BE2C (cell line): ENCODE measurements around the gene PITX2.

Experiments
- DNase-seq: peaks from one replicate; pipeline ENCODE4 v3.0.0-alpha.2; 2020
- H3K27me3 ChIP-seq: fragments of 250-450 bp; sonication (Bioruptor Pico); 2 replicates; pipeline ENCODE4 v1.5.1; 2020; ENCODE audit warnings: mild to moderate bottlenecking
- H3K36me3 ChIP-seq: fragments of 250-450 bp; sonication (Bioruptor Pico); 2 replicates; pipeline ENCODE4 v1.5.1; 2020; ENCODE audit warnings: mild to moderate bottlenecking
- H3K4me1 ChIP-seq: fragments of 250-450 bp; sonication (Bioruptor Pico); 2 replicates; pipeline ENCODE4 v1.5.1; 2020
- H3K4me3 ChIP-seq: 2 replicates; pipeline ENCODE4 v1.5.1; 2011; ENCODE audit warnings: low read depth, low read length
- H3K9me3 ChIP-seq: fragments of 250-450 bp; sonication (Bioruptor Pico); 2 replicates; pipeline ENCODE4 v1.5.1; 2020
- TF ChIP-seq, protein P1 (sequence below): IDR thresholded peaks from 2 replicates; pipeline ENCODE4 v1.5.1; 2012; ENCODE audit warnings: mild to moderate bottlenecking, low read depth, low read length

Gene PITX2

DNA sequence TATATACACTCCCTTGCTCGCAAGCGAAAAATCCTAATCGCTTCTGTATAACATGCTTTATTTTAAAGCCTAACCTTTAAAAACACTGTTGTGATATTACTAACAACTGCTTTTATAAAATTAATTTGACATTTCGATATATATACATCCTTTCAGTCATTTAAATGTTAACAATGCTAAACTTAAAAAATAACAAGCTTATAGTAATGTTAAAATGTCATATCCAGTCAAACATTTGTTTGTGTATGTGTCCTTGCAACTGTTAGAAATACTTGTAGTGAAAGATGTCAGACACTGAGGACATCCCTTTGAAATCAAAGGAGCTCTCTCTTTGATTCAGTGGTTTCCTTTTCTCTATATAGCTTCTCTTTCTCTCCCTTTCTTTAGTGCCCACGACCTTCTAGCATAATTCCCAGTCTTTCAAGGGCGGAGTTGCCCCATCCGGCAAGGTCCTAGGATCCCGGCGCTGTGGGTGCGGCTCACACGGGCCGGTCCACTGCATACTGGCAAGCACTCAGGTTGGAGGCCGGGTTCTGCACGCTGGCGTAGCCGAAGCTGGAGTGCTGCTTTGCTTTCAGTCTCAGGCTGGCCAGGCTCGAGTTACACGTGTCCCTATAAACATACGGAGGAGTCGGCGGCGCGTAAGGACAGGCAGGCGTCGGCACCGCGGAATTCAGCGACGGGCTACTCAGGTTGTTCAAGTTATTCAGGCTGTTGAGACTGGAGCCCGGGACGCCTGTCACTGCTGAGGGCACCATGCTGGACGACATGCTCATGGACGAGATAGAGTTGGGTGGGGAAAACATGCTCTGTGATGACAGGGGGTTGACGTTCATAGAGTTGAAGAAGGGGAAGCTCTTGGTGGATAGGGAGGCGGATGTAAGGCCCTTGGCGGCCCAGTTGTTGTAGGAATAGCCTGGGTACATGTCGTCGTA, 5.0 kb downstream of the PITX2 start:
- TF ChIP-seq, protein P1, sequence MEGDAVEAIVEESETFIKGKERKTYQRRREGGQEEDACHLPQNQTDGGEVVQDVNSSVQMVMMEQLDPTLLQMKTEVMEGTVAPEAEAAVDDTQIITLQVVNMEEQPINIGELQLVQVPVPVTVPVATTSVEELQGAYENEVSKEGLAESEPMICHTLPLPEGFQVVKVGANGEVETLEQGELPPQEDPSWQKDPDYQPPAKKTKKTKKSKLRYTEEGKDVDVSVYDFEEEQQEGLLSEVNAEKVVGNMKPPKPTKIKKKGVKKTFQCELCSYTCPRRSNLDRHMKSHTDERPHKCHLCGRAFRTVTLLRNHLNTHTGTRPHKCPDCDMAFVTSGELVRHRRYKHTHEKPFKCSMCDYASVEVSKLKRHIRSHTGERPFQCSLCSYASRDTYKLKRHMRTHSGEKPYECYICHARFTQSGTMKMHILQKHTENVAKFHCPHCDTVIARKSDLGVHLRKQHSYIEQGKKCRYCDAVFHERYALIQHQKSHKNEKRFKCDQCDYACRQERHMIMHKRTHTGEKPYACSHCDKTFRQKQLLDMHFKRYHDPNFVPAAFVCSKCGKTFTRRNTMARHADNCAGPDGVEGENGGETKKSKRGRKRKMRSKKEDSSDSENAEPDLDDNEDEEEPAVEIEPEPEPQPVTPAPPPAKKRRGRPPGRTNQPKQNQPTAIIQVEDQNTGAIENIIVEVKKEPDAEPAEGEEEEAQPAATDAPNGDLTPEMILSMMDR = no peak
- H3K4me1 ChIP-seq = no peaks in the 10 kb centered on the region
- no peaks in the 10 kb centered on the region for H3K36me3 ChIP-seq
- DNase-seq = no peak
- no peak overlapping the region for H3K4me3 ChIP-seq
- H3K27me3 ChIP-seq = peaks cover 97% of the 10 kb centered on the region
- peaks cover 3% of the 10 kb centered on the region; the same call in 1 of the 2 replicates for H3K9me3 ChIP-seq

DNA sequence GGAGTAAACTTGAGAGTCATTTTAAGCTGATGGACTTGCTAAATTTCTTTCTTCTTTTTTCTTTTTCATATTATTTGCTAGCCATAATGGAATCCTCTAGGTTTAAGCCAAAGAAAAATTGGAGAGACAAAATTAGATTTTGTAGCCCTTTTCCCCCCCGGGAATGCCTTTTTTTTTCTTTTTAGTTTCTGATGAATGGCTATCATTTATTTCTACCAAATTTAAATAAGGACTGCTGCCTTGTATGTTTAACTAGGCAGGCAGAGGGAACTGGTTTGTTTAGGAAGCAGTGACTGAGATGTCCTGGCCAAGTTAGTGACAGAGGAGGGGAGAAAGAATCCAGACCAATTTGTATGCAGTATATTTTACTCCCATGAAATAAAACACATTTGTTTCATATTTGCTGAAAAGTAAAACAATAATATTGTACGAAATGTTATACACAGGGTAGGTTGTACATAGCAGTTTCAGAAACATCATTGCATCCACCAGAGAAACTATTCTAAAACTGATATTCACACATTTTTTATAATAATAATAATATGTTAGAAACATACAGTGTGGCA, 5.7 kb downstream of the PITX2 start:
- TF ChIP-seq, protein P1 = no peak
- H3K27me3 ChIP-seq = peaks cover 97% of the 10 kb centered on the region
- DNase-seq = no peak

DNA sequence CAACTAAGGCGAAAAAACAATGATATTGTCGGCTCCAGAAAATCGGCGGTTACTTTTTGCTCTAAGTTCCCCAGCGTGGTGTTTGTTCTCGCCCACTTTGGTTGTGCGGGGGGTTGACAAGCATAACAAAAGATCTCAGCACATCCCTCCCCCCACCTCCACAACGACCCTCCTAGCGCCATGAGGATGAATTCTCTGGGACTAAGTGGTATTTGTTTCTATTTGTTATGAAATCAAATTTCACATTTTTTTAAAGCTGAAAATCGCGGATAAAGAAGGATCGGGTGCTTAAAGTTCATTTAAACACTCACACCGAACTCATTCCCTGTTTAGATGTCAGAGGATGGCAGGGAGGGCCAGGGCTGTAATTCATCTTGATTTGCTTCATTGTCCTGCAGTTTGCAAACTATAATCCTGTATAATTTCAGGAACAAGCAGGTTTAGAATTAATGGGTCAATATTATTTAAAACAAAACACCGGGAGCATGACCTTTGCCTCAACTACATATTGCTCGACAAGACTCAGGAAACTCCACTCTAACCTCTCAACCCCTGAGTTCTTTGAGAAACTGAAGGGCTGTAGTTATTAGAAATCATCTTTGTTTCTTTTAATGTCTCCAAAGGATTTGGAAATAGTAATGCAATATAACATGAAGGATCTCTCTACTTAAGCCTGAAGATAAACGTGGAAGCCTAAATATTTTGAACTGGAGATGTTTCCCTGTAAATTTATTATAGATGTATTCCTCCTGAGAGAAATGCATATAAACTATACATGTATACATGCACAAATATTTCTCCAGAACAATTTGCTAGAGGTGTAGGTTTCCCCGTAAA, 6.4 kb downstream of the PITX2 start:
- Histone ChIP-seq H3K9me3 (no peaks in the 10 kb centered on the region; the same call in 1 of the 2 replicates), H3K36me3 (no peaks in the 10 kb centered on the region), H3K4me3 (no peak overlapping the region), H3K27me3 (peaks cover 97% of the 10 kb centered on the region), H3K4me1 (no peaks in the 10 kb centered on the region)
- TF ChIP-seq, protein P1 = no peak
- DNase-seq = no peak

More for the DNA sequence above, 5.7 kb downstream of the PITX2 start:
- H3K4me3 ChIP-seq = no peak overlapping the region
- peaks cover 3% of the 10 kb centered on the region; the same call in 1 of the 2 replicates for H3K9me3 ChIP-seq
- H3K4me1 ChIP-seq = no peaks in the 10 kb centered on the region
- no peaks in the 10 kb centered on the region for H3K36me3 ChIP-seq

DNA sequence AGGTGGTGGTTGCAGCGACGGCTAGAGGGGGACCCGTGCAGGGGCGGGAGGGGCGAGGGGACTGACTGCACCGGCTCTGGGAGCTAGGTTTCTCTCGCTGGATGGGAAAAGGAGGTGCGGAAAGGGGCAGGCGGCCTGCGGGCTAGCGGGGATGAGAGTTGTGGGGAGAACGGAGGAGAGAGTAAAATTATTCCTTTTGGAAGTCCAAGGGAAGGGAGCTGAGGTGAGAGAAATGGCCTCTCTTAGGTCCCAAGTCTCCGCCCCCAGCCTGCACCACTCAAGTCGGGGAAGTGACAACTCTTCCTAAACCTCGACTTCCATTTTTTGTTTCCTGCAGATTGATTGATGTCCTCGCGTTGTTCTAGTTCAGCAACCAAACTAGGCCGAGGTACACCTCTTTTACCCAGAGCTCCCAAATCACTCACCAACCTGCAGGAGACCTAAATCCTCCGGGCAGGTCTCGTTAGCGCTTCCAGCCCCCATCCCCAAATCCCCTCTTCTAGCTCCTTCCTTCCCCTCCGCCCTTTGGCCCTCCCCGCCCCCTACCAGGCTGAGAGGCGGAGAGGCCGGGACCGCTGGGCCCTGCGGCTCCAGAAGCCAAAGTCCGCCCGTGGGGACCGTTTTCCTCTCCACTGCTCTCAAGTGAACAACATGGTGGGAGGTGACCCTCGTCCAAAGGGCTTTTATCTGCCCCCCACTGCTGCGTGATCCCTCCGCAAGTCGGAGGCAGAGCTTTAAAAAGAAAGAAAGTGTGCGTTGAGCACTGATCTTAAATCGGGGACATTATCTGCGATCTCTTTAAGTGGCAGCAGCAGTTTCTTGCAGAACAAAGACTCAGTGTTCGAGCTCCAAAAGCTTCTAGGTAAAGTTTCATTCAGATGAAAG, 7.3 kb downstream of the PITX2 start:
- H3K4me1 ChIP-seq = no peaks in the 10 kb centered on the region
- peaks cover 97% of the 10 kb centered on the region for H3K27me3 ChIP-seq
- DNase-seq = no peak
- no peaks in the 10 kb centered on the region for H3K36me3 ChIP-seq
- no peaks in the 10 kb centered on the region for H3K9me3 ChIP-seq
- H3K4me3 ChIP-seq = no peak overlapping the region
- TF ChIP-seq, protein P1 = no peak

DNA sequence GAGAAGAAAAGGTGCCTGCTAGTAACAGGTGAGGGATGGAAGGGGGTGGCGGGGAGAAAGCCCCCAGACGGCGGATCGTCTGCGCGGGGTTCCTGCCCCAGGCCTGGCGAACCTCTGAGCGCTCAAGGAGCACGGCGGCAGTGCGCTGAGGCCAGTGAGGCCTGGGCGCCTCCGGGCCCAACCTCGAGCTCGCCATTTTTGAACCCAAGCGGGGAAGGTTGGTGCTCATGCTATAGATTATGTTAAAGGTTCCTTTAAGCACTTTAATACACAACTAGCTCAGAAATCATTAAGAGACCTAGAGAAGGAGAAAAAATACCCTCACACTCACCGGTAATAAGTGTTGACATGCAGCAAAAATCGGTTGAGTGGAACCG, 7.9 kb downstream of the PITX2 start:
- Histone ChIP-seq H3K36me3 (no peaks in the 10 kb centered on the region), H3K4me1 (no peaks in the 10 kb centered on the region), H3K4me3 (no peak overlapping the region), H3K9me3 (no peaks in the 10 kb centered on the region), H3K27me3 (peaks cover 96% of the 10 kb centered on the region)
- no peak for DNase-seq
- TF ChIP-seq, protein P1 = no peak
